HG03378 (cell line): ENCODE data around the gene SLC26A4.

Experiments
- ATAC-seq: cut with Tn5 transposase; IDR thresholded peaks from one replicate; pipeline ENCODE4 v1.9.1; 2021; ENCODE audit warnings: mild to moderate bottlenecking, moderate library complexity; ENCODE audit not compliant: unreplicated experiment

The SLC26A4 gene

GRCh38 chr7:107659666-107660065, 962 bp upstream of the SLC26A4 start:
- no peak for ATAC-seq

- no peak for ATAC-seq
Measured at GRCh38 chr7:107661081-107661864, 645 bp downstream of the SLC26A4 start.

GRCh38 chr7:107661865-107662379, 1.3 kb downstream of the SLC26A4 start:
- no peak for ATAC-seq

- ATAC-seq = no peak
Measured at GRCh38 chr7:107663196-107663595, 2.6 kb downstream of the SLC26A4 start.

GRCh38 chr7:107666790-107667189, 6.2 kb downstream of the SLC26A4 start:
- no peak for ATAC-seq

- ATAC-seq = no peak
Measured at GRCh38 chr7:107667341-107667740, 6.7 kb downstream of the SLC26A4 start.

- no peak for ATAC-seq
Measured at GRCh38 chr7:107668296-107668695, 7.7 kb downstream of the SLC26A4 start.

GRCh38 chr7:107672183-107672582, 11.6 kb downstream of the SLC26A4 start:
- ATAC-seq = no peak

- no peak for ATAC-seq
Measured at GRCh38 chr7:107676249-107676648, 15.6 kb downstream of the SLC26A4 start.

- peak; percentile 65 for ATAC-seq
Measured at GRCh38 chr7:107678110-107678753, 17.6 kb downstream of the SLC26A4 start.

GRCh38 chr7:107680478-107680877, 19.9 kb downstream of the SLC26A4 start:
- no peak for ATAC-seq

GRCh38 chr7:107682886-107683285, 22.3 kb downstream of the SLC26A4 start:
- ATAC-seq = no peak

- ATAC-seq = no peak
Measured at GRCh38 chr7:107684287-107684686, 23.7 kb downstream of the SLC26A4 start.

GRCh38 chr7:107684947-107685463, 24.4 kb downstream of the SLC26A4 start:
- ATAC-seq = no peak

GRCh38 chr7:107686816-107687387, 26.3 kb downstream of the SLC26A4 start:
- ATAC-seq = no peak

- no peak for ATAC-seq
Measured at GRCh38 chr7:107687656-107688055, 27.0 kb downstream of the SLC26A4 start.

- no peak for ATAC-seq
Measured at GRCh38 chr7:107689553-107689952, 28.9 kb downstream of the SLC26A4 start.

GRCh38 chr7:107690084-107690483, 29.5 kb downstream of the SLC26A4 start:
- no peak for ATAC-seq

- no peak for ATAC-seq
Measured at GRCh38 chr7:107690611-107691010, 30.0 kb downstream of the SLC26A4 start.

- no peak for ATAC-seq
Measured at GRCh38 chr7:107691716-107692115, 31.1 kb downstream of the SLC26A4 start.

- ATAC-seq = no peak
Measured at GRCh38 chr7:107692501-107692900, 31.9 kb downstream of the SLC26A4 start.

- ATAC-seq = no peak
Measured at GRCh38 chr7:107693396-107693795, 32.8 kb downstream of the SLC26A4 start.
